Activated T-helper 2 cell treated with anti-CD3 and anti-CD28 coated beads, Interferon-gamma antibody, Interleukin-2, Interleukin-4, amounts not matched to agents 10 μg/mL and 5 μg/mL and 100 μg/mL, durations not matched to agents 14 hours and 24 hours and 36 hours (primary cell): ENCODE data around the gene ANXA2R. TPM values are rescaled to one million over a fixed set of nuclear protein-coding genes. Genes with fewer than 3 reads are reported as not detected.

ENCODE experiments used
- DNase-seq: peaks from one replicate; pipeline ENCODE4 v3.0.0; 2021; ENCODE audit warnings: low spot score
- H3K27ac Mint-ChIP-seq: one replicate; pipeline ENCODE4 v1.8.0; 2021; ENCODE audit warnings: mixed read lengths
- H3K27me3 Mint-ChIP-seq: one replicate; pipeline ENCODE4 v1.8.0; 2021; ENCODE audit warnings: low read depth, mixed read lengths
- H3K36me3 Mint-ChIP-seq: one replicate; pipeline ENCODE4 v1.8.0; 2021; ENCODE audit warnings: low read depth, mixed read lengths
- H3K4me1 Mint-ChIP-seq: one replicate; pipeline ENCODE4 v1.8.0; 2021; ENCODE audit warnings: low read depth, mixed read lengths
- H3K4me3 Mint-ChIP-seq: one replicate; pipeline ENCODE4 v1.8.0; 2021; ENCODE audit warnings: low read depth, mild to moderate bottlenecking, moderate library complexity, mixed read lengths
- H3K9me3 Mint-ChIP-seq: one replicate; pipeline ENCODE4 v1.8.0; 2021; ENCODE audit warnings: mixed read lengths
- intact Hi-C: fragments of 100-400 bp; cut with micrococcal nuclease; formaldehyde crosslinking; loops from one replicate; pipeline ENCODE4 v1.15.1; 2023
- total RNA-seq: library from RNA; stranded (reverse); gene quantifications from 2 replicates; pipeline ENCODE4 v1.2.3, GENCODE V29; 2022

Gene ANXA2R
- total RNA-seq, 1 donor from 2014 or later: 2.5 TPM

DNA sequence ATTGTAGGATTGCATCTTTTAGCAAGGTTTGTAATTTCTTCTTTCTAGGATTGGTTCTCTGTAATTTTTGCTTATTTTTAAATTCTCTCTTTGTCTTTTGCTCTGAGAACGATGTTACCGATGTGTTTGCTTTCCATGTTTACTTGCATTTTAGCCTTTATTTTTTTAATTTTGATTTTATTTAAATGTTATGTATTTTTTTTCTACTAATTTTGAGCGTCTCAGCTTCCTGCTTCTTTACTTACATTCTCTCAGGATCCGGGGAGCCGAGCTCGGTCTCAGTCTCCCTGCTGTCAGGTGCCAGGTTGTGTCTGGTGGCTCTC lies 20.9 kb downstream of the ANXA2R start:
- peak overlapping the region; percentile 96 for H3K4me3 Mint-ChIP-seq
- no peaks in the 10 kb centered on the region for H3K9me3 Mint-ChIP-seq
- H3K27me3 Mint-ChIP-seq: no peaks in the 10 kb centered on the region
- H3K4me1 Mint-ChIP-seq: peaks cover 40% of the 10 kb centered on the region
- H3K27ac Mint-ChIP-seq: peak overlapping the region; percentile 99
- intact Hi-C loops: loop anchor here (1.0 to 10.0 kb wide), 3 partner anchors 24 to 1114 kb away; partner anchors contain the start of gene RIMOC1
- H3K36me3 Mint-ChIP-seq: peaks cover 5% of the 10 kb centered on the region
- no peak for DNase-seq

DNA sequence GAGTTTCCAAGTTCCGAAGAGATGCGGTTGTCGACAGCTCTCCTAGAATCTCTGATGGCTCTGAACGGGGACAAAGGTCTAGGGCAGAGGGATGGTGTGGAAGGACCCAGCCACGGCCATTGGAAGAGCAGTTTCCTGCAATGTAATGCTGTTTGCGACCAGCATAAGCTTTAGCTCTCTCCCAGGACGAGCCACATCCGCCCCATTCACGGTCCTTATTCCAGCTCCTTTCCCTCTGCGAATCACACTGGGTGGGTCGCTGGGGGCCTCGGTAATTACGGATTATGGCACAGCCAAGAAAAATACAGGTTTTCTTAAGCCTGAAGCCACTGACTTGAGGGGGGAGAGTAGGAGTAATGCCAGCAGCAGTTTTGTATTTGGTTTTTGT lies 22.7 kb downstream of the ANXA2R start:
- no peaks in the 10 kb centered on the region for H3K9me3 Mint-ChIP-seq
- DNase-seq: no peak
- H3K27me3 Mint-ChIP-seq: no peaks in the 10 kb centered on the region
- peaks cover 40% of the 10 kb centered on the region for H3K4me1 Mint-ChIP-seq
- peak overlapping the region; percentile 99 for H3K27ac Mint-ChIP-seq
- H3K4me3 Mint-ChIP-seq: peak overlapping the region; percentile 96
- intact Hi-C loops: loop anchor here (1.0 to 10.0 kb wide), 3 partner anchors 8 to 1113 kb away; partner anchors contain the start of gene RIMOC1
- H3K36me3 Mint-ChIP-seq: peaks cover 8% of the 10 kb centered on the region

DNA sequence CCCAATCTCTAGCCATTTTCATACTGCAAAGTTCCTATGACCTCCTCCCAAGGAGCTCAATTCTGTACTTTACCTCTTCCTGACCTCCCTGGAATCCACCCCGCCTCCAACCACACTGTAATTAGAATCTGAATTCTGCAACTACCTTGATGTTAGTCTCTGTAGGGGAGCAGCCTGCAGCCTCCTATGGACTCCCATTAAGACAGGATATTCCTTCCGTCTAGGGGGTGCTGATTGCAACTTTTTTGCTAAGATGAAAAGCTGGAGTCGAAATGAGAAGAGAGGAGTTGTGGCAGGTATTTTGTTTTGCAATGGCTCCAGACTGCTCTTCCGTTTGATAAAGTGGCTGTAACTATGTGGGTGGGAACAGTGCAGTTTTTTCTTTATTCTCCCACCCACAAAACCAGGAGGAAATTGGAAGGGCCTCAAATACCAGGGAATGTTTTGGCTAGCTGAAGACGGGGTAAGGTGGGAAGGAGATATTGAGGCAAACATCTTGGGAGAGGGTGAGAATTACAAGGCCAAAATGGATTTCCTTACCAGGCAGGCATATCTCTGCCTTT lies 23.8 kb downstream of the ANXA2R start:
- intact Hi-C loops: loop anchor here (5.0 to 10.0 kb wide), 2 partner anchors 91 to 1111 kb away; partner anchors contain the start of gene RIMOC1
- no peaks in the 10 kb centered on the region for H3K27me3 Mint-ChIP-seq
- H3K36me3 Mint-ChIP-seq: peaks cover 8% of the 10 kb centered on the region
- DNase-seq: no peak
- H3K4me3 Mint-ChIP-seq: peak overlapping the region; percentile 96
- H3K9me3 Mint-ChIP-seq: no peaks in the 10 kb centered on the region
- H3K27ac Mint-ChIP-seq: peak overlapping the region; percentile 99
- peaks cover 40% of the 10 kb centered on the region for H3K4me1 Mint-ChIP-seq

DNA sequence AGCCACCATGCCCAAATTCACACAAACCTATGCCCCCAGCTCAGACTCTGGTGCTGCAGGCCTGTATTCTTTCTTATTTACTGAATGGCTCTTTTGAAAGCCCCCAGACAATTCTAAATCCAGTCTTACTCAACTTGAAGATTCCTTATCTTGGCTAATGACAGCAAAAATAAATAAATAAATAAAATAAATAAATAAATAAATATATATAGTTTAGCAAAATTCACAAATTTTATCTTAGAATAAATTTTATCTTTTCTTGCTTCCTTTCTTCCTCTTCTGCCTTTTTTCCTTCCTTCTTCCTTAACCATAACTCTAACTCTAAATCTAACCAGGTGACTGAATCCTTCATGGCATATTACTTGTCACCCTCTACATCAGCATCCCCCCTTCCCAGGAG lies 25.6 kb downstream of the ANXA2R start:
- Mint-ChIP-seq H3K27ac (no peak overlapping the region), H3K4me3 (no peak overlapping the region), H3K9me3 (no peaks in the 10 kb centered on the region), H3K36me3 (peaks cover 8% of the 10 kb centered on the region), H3K4me1 (peaks cover 46% of the 10 kb centered on the region), H3K27me3 (no peaks in the 10 kb centered on the region)
- no peak for DNase-seq
- intact Hi-C loops: loop anchor here (10.0 kb wide), 1 partner anchor 1110 kb away; the partner anchor contains the start of gene RIMOC1

DNA sequence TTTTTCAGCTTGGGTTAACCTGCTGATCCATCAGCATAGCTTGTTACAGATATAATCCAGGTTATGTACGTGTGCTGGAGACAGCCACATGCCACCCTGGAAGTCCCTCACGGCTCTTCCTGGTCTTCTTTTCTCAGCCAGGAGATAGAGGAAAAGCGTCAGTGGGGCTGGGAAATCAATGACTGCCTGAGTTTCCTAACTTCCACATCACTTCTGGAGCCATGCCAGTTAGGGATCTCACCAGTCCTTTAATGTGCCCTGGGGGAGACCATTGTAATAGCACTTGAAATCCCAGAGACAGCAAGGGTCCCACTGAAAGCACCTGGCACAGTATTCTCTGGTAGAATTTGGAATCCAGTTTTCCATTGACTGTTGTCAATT lies 29.2 kb downstream of the ANXA2R start:
- peaks cover 8% of the 10 kb centered on the region for H3K36me3 Mint-ChIP-seq
- H3K9me3 Mint-ChIP-seq: no peaks in the 10 kb centered on the region
- H3K27me3 Mint-ChIP-seq: no peaks in the 10 kb centered on the region
- H3K4me3 Mint-ChIP-seq: peak overlapping the region; percentile 85
- peaks cover 37% of the 10 kb centered on the region for H3K4me1 Mint-ChIP-seq
- intact Hi-C loops: loop anchor here (10.0 kb wide), 1 partner anchor 1106 kb away; the partner anchor contains the start of gene RIMOC1
- DNase-seq: no peak
- peak overlapping the region; percentile 88 for H3K27ac Mint-ChIP-seq

DNA sequence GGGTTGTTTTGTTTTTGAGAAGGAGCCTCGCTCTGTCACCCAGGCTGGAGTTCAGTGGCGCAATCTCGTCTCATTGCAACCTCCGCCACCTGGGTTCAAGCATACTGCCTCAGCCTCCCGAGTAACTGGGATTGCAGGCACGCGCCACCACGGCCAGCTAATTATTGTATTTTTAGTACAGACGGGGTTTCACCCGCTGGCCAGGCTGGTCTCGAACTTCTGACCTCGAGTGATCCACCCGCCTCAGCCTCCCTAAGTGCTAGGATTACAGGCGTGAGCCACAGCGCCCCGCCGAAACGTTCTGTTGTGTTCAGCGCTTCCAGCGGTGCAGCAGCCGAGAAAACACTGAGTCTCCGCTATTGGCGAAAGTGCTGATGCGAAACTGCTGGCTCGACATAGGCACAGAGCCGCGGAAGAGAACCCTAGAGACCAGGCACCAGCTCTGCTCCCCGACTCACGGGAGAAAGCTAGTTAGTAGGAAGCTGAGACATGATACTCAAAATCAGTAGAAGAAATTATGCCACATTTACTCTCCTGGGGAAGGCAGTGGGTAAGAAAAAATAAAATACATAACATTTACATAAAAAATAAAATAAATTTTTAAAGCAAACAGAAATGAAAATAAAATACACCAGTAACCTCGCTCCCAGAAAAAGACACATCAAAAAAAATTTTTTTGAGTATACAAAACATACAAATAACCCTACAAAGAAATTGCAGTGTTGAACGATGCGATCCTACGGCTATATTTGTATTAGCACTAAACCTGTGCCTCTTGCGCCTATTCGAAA lies 31.6 kb downstream of the ANXA2R start:
- DNase-seq: peak; percentile 88
- H3K4me1 Mint-ChIP-seq: peaks cover 24% of the 10 kb centered on the region
- peak overlapping the region; percentile 95 for H3K27ac Mint-ChIP-seq
- intact Hi-C loops: loop anchor here (1.0 to 5.0 kb wide), 6 partner anchors 9 to 114 kb away; partner anchors contain the start of genes ANXA2R and ZNF131
- H3K27me3 Mint-ChIP-seq: no peaks in the 10 kb centered on the region
- H3K9me3 Mint-ChIP-seq: no peaks in the 10 kb centered on the region
- no peaks in the 10 kb centered on the region for H3K36me3 Mint-ChIP-seq
- H3K4me3 Mint-ChIP-seq: peak overlapping the region; percentile 85

DNA sequence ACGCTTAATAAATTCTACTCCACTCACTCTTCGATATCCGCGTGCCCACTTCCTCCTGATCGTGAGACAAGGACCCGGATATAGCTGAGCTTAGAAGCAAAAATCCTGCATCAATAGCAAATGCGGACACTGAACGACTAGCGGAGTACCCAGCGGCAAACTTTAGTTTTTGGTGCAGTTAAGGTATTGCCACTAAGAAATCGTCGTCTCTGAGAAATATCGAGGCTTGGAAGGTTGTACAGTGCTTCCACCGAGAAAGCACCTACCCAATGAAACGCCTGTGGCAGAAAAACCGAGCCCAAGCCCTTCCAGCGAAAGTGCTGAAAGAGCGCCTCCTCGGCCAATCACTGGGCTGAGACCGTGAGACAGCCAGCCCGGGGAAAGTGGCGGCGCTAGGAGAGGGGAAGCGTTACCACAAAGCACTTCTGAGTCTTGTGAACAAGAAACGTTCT lies 32.2 kb downstream of the ANXA2R start:
- peak overlapping the region; percentile 95 for H3K27ac Mint-ChIP-seq
- H3K4me3 Mint-ChIP-seq: peak overlapping the region; percentile 85
- intact Hi-C loops: loop anchor here (1.0 to 5.0 kb wide), 5 partner anchors 13 to 114 kb away; partner anchors contain the start of genes ANXA2R and ZNF131
- no peaks in the 10 kb centered on the region for H3K9me3 Mint-ChIP-seq
- H3K4me1 Mint-ChIP-seq: peaks cover 24% of the 10 kb centered on the region
- H3K36me3 Mint-ChIP-seq: no peaks in the 10 kb centered on the region
- peak; percentile 82 for DNase-seq
- no peaks in the 10 kb centered on the region for H3K27me3 Mint-ChIP-seq

DNA sequence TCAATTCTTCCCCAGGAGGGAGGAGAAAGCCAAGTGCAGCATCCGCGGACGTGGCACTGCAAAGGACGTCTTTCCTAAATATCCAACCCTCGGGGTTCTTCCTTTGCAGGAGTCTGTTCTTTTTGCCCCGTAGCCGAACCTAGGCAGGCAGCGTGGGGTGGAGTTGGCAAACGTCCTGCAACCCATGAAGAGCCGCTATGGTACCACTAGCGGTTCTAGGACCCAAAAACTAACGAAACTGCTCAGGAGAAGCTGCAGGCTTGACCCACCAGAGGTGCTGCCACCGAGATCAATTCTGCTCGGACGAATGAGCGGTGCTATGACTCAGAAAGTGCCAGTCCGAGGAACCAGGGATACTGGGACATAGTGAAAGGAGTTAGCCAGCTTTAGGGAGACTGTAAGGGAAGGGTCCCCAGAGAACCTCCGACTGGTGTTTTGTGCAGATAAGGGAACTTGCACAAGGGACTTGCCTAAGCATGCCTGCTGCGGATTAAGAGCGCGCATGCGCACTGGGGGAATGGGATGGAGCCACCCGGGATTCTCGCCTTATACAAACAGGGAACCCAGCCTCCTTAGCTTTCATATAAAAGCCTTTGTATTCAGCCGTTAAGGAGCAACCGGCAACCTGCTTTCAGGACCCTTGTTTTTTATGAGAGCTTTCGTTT lies 32.7 kb downstream of the ANXA2R start:
- DNase-seq: peak; percentile 79
- Mint-ChIP-seq H3K4me1 (peaks cover 24% of the 10 kb centered on the region), H3K27me3 (no peaks in the 10 kb centered on the region), H3K9me3 (no peaks in the 10 kb centered on the region), H3K36me3 (no peaks in the 10 kb centered on the region), H3K4me3 (peak overlapping the region; percentile 85), H3K27ac (peak overlapping the region; percentile 95)
- intact Hi-C loops: loop anchor here (5.0 kb wide), 1 partner anchor 115 kb away; the partner anchor contains the start of gene ZNF131

DNA sequence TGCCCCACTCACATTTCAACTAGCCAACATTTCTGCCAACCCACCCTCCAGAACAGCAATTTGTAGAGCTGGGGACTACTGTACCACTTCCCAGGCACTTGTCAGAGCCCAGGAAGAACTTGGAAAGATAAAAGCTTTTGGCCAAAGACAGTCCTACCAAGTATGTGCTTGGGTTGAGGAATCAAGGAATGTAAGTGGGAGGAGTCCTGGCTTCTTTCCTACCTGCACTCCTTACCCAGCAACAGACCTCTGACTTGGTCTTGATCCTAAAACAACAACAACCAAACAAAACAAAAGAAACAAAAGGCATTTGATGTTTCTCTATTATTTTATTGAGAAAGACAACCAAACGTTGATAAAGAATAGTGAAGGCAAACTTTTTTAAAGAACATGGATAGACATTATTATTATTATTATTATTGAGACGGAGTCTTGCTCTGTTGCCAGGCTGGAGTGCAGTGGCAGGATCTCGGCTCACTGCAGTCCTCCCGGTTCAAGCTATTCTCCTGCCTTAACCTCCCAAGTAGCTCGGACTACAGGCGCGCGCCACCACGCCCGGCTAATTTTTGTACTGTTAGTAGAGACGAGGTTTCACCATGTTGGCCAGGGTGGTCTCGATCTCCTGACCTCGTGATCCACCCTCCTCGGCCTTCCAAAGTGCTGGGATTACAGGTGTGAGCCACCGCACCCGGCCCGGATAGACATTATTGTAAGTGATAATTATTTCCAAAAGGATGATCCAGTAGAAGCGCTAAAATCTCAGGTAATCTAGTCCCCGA lies 33.5 kb downstream of the ANXA2R start:
- H3K4me1 Mint-ChIP-seq: peaks cover 24% of the 10 kb centered on the region
- no peaks in the 10 kb centered on the region for H3K9me3 Mint-ChIP-seq
- H3K4me3 Mint-ChIP-seq: peak overlapping the region; percentile 85
- peak overlapping the region; percentile 95 for H3K27ac Mint-ChIP-seq
- intact Hi-C loops: loop anchor here (5.0 kb wide), 1 partner anchor 116 kb away; the partner anchor contains the start of gene ZNF131
- no peaks in the 10 kb centered on the region for H3K27me3 Mint-ChIP-seq
- no peak for DNase-seq
- H3K36me3 Mint-ChIP-seq: no peaks in the 10 kb centered on the region

DNA sequence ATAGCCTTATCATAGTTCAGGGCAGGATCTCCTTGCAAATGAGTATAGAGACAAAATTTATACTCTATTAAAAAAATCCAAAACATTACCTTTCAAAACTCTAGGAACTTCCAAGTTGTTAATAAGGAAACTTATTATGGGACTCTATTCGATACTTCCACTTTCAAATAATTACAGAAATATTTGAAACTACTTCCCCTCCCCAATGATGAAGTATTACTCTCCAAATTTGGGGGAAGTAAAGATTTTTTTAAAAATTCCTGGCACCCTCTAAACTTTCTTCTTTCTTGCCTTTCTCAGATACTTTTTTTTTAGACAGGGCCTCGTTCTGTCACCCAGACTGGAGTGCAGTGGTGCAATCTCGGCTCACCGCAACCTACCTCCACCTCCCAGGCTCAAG lies 35.1 kb downstream of the ANXA2R start:
- Mint-ChIP-seq H3K36me3 (peaks cover 1% of the 10 kb centered on the region), H3K27ac (no peak overlapping the region), H3K4me3 (no peak overlapping the region), H3K9me3 (no peaks in the 10 kb centered on the region), H3K27me3 (peaks cover 2% of the 10 kb centered on the region), H3K4me1 (peaks cover 17% of the 10 kb centered on the region)
- no peak for DNase-seq
- intact Hi-C loops: loop anchor here (5.0 kb wide), 1 partner anchor 117 kb away; the partner anchor contains the start of gene ZNF131

DNA sequence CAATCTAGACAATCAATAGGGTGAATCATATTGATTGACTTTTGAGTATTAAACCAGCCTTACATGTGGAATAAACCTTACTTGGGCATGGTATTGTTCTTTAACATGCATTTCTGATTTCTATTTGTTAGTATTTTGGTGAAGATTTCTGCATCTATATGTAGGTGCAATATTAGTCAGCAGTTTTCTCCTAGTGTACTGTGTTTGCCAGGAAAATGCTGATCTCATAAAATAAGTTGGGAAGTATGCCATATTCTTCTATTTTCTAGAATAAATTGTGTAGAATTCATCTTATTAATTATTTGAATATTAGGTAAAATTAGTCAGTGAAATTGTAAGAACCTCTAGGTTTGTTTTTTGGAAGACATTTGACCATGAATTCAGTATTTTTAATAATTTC lies 38.4 kb downstream of the ANXA2R start:
- no peak for DNase-seq
- H3K36me3 Mint-ChIP-seq: peaks cover 5% of the 10 kb centered on the region
- H3K27me3 Mint-ChIP-seq: peaks cover 2% of the 10 kb centered on the region
- no peak overlapping the region for H3K27ac Mint-ChIP-seq
- H3K4me1 Mint-ChIP-seq: peaks cover 11% of the 10 kb centered on the region
- H3K9me3 Mint-ChIP-seq: no peaks in the 10 kb centered on the region
- intact Hi-C loops: no loop called here
- H3K4me3 Mint-ChIP-seq: no peak overlapping the region

DNA sequence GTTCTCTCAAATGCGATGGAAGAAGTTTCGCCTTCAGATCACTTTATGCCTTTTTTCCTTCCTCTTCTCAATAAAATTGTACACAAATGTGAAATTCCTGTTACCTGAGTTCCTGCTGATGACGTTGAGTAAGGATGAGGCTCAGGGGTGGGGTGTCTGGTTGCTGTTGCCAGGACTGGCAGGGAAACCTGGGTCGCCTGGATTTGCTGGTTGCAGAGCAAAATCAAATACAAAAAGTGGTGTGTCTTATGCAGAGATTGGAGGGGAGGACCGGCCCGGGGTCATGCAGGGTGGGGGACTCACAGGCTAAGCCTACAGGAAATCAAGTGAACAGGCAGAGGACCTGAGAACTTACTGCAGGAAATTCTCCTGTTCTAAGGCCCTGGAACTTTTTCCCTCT lies 39.2 kb downstream of the ANXA2R start:
- DNase-seq: no peak
- no peak overlapping the region for H3K4me3 Mint-ChIP-seq
- intact Hi-C loops: no loop called here
- H3K27ac Mint-ChIP-seq: no peak overlapping the region
- no peaks in the 10 kb centered on the region for H3K9me3 Mint-ChIP-seq
- H3K27me3 Mint-ChIP-seq: peaks cover 2% of the 10 kb centered on the region
- H3K36me3 Mint-ChIP-seq: peaks cover 5% of the 10 kb centered on the region
- peaks cover 12% of the 10 kb centered on the region for H3K4me1 Mint-ChIP-seq
